ENCODE results near the gene ARMC8.

Gene ARMC8

GRCh38 chr3:138253609-138254008 lies 66.5 kb downstream of the ARMC8 start:
- DNase-seq, result no peak

GRCh38 chr3:138254216-138254615 lies 67.1 kb downstream of the ARMC8 start:
- DNase-seq, result no peak

GRCh38 chr3:138256022-138256421 lies 68.9 kb downstream of the ARMC8 start:
- DNase-seq, result no peak

- DNase-seq, result no peak
These were observed 70.9 kb downstream of the ARMC8 start for GRCh38 chr3:138257986-138258385.

DNA sequence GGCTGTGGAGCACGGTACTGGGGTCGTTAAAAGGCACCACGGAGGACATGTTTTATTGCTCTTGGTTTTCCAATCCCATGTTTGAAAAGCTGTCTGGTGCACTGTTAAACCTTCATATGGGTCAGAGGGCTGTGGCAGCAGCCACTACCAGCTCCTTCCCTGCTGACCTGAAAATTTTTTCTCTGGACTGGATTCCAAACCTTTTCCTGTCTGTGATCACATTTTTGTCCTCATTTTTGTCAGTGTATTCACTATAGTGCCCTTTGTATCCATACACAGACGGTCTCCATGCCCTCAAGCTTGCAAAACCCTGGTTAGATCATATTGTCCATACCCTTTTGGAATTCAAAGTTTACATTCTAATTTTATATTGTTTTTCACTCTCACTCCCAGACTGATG lies 72.0 kb downstream of the ARMC8 start:
- DNase-seq, result no peak

GRCh38 chr3:138260611-138261010 lies 73.5 kb downstream of the ARMC8 start:
- no peak for DNase-seq

DNA sequence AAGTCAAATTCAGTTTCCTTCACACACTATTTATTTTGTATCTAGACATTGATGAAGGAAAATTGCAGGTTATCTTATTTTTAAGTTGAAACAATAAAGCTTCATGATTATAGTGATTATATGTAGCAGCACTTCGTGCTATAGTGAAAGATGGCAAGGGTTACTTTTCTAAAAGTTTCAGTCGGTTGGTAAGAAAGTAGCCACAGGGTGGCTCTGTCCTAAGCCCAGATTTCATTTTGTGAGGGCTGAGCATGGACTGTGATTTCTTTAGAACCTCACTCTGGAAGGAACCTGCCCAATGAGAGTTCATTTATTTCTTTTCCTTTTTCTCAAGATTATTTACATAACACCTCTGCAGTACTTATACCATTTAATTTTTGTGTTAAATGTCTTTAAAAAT lies 76.0 kb downstream of the ARMC8 start:
- DNase-seq, result no peak

DNA sequence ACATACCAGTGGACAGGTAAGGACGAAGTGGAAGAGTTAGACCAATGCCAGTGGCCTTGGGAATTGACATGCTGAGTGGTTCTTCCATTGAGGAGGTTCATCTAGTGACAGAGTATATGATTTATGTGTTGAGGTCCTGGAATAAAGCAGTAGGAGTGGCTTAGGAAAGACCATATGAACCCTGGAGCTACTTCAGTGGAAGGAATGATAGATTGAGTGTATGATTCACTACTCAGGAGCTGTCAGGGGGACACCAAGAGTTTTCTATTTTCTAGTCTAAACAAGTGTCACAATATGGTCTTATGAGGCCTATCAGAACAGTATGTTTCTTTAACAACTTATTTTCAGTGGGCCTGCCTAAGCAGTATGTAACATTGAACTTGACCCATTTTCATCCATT lies 78.6 kb downstream of the ARMC8 start:
- no peak for DNase-seq

DNA sequence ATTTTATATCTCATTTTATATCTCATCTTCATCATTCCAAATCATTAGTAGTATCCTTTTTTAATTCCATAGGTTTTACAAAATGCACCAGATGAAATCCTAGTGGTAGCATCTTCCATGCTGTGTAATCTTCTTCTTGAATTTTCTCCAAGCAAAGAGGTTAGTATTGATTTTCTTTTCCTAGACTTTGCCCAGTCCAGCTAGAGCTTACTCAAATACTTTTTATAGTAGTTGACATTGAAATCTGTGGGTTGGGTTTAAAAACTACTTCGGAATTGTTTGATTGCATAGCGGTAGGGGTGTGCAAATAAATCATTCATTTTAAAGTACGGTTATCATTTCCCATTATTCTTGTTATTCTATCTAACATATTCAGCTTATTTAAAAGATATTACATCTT lies 80.0 kb downstream of the ARMC8 start:
- DNase-seq, result no peak

DNA sequence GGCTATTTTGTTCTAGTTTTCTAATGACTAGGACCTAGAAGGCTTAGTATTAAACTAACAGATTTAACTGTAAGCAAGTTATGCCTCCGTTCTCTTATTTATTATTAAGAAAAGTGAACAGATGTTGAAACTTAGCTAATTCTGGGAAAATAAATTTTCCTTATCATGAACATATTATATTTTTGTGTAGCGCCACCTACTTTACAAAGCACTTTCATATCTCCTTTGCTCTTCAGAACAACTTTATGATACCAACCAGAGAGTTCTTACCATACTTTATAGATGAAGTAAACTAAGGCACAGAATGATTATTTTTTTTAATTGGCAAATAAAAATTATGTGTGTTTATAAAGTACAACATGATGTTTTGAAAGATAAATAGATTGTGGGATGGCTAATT lies 83.1 kb downstream of the ARMC8 start:
- DNase-seq, result no peak

DNA sequence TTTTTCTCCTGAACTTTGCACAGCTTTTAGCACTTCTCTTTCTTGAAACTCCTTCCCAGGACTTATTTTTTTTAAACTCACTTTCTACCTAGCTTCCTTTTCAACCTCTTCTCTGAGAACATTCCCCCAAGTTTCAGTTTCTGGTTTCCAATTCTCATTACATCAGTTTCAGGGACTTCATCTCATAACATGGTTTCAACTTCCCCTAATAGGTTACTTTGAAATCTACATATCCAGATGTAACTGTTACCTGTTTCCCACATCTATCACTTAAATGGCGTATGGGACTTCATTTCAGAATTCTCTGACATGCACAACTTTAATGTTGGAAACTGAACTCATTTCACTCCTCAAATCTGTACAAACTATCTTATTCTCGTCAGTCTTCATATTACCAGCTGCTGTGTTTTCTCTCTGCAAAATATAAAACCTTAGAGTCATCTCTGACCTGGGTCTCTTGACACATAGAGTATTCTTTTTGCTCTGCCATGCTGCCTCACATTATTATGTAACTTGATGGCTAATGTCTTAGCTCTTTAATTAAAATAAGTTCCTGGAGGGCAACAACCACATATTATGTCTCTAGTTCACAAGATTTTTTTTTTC lies 84.2 kb downstream of the ARMC8 start:
- DNase-seq, result no peak

DNA sequence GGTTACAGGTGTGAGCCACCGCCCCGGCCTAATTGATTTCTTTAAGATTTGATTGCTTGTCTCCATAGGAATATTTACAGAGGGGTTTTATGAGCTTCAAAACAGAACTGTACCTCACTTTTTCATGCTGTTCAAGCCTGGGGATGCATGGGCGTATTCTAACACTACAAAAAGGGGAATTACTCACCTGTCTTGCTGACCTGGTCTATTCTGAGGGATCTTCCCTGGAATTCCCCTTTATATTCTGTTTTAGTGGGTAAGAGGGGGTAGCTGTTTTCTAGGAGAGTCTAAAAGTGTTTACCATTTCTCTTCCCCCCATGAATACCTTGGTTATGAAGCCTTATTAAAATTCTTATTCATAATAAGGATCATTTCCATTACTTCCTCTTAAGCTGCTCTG lies 94.5 kb downstream of the ARMC8 start:
- DNase-seq, result no peak

- no peak for DNase-seq
These were observed 95.7 kb downstream of the ARMC8 start for GRCh38 chr3:138282836-138283235.

- DNase-seq, result no peak
These were observed 97.0 kb downstream of the ARMC8 start for GRCh38 chr3:138284079-138284478.

DNA sequence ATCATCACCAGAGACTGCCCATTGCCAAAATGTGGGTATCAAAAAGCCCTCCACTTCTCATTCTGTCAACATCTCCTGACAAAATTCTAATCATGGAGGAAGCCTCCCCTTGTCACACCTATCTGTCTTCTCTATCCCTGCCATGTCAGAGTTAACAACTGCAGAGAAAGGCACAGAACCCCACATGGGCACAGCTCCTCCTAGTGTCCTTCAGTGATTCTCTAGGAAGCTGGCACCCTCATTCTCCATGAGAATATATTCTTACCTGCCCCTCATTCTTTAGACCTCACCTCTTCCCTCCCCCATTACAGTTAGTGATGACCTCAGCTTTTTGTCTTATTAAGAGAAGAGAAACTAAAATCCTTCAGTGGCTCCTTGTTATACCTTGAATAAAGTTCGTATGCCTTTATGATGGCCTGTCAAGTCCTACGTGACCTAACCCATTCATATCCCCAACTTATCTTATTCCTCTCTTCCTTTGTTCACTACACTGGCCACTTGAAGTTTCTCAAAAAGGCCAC lies 97.9 kb downstream of the ARMC8 start:
- DNase-seq, result peak in 1 of 5 experiments; percentile 17

GRCh38 chr3:138289260-138289659 lies 102.2 kb downstream of the ARMC8 start:
- no peak for DNase-seq

GRCh38 chr3:138289701-138290100 lies 102.6 kb downstream of the ARMC8 start:
- DNase-seq, result no peak

- no peak for DNase-seq
These were observed 109.5 kb downstream of the ARMC8 start for GRCh38 chr3:138296639-138297038.

- DNase-seq, result peak in 1 of 5 experiments; percentile 1
These were observed 110.0 kb downstream of the ARMC8 start for GRCh38 chr3:138297059-138297607.

DNA sequence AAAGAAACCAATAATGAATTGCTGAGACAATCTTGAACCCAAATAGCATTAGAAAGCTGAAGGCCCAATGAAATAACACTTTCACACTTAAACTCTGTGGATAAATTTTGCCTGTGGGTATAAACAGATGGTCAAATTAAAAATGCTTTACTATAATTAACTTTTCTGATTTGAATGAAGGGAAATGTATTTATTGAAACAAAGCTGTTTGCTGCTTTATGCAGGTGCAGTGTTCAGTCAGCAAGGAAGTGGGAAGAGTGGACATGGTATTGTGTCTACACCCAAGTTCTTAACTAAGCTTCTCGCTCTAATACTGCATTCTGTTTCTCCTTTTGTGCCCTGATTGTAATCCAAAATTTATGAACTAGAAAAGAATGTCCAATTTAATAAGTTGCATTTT lies 110.8 kb downstream of the ARMC8 start:
- DNase-seq, result no peak

DNA sequence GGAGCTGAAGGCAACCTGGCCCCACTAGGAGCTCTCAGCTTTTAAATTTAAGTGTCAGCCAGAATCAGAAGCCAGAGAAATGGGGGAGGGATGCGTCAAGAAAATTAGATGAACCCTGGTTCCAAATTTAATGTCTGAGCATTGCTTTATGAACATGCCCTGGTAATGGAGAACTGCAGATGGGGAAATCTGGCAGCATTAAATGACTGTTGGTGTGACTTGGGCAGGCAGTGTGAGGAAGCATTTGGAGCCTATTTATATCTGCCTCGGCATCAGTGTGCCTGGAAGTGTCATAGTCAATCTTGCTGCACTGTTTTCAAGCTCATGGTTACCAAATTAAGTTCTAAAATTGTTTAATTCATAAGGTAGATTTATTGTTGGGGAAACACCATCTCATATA lies 113.5 kb downstream of the ARMC8 start:
- no peak for DNase-seq

DNA sequence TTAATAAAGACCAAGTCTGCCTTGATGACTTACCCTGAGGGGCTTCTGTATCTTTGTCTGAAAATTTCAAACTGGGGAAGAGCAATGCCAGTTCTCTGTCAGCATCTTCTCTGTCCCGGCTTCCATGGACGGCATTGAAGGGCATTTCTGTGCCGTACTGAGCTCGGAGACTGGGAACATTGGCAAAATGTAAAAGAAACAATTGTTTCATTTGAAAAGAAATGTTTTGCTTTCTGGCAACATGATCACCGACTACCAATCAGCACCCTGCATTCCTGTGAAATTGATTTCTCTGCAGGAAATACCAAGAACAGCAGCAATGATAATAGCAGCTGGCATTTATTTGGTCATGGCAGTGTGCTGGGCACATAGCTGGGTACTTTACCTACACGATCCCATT lies 116.4 kb downstream of the ARMC8 start:
- DNase-seq, result no peak

GRCh38 chr3:138307899-138308298 lies 120.8 kb downstream of the ARMC8 start:
- DNase-seq, result no peak

- DNase-seq, result no peak
These were observed 121.7 kb downstream of the ARMC8 start for GRCh38 chr3:138308783-138309182.

GRCh38 chr3:138310494-138310893 lies 123.4 kb downstream of the ARMC8 start:
- DNase-seq, result no peak
